ENCODE results near the gene CXCR5. TPM values are rescaled to one million over a fixed set of nuclear protein-coding genes. Genes with fewer than 3 reads are reported as not detected.
"Not testable (repeated sequence)": the region's sequence is repeated elsewhere in the genome, so short reads cannot be mapped to it uniquely, and the experiment has no call there.

CXCR5 gene, protein sequence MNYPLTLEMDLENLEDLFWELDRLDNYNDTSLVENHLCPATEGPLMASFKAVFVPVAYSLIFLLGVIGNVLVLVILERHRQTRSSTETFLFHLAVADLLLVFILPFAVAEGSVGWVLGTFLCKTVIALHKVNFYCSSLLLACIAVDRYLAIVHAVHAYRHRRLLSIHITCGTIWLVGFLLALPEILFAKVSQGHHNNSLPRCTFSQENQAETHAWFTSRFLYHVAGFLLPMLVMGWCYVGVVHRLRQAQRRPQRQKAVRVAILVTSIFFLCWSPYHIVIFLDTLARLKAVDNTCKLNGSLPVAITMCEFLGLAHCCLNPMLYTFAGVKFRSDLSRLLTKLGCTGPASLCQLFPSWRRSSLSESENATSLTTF
- not detected in 2 replicates for total RNA-seq

DNA sequence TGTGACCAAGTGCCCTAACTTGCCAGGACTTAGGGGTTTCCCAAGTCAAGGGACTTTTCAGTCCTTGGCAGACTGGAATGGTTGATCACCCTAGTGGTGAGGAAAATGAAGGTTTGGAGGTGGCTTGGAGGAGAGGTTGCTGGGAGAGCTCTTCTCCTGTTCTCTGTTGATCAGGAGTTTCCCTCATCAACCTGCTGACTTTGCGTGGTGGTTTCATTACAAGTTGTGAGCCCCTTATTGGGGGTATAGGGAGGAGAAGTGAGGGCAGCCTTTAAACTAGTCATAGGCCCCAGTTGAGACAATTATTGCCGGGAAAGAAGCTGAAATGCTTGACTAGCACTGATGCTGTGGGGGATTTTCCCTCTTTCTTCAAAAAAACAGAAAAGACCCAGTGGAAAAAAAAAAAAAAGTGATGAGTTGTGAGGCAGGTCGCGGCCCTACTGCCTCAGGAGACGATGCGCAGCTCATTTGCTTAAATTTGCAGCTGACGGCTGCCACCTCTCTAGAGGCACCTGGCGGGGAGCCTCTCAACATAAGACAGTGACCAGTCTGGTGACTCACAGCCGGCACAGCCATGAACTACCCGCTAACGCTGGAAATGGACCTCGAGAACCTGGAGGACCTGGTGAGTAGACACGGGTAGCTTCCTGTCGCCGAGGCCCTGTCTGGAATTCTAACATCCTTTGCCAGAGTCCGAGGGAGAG, at the start of gene CXCR5:
CXCR5 (plus strand) TSS at position 525 of the 704 bp plus-strand sequence; CDS start at position 575, 50 bp downstream.
- no peak for DNase-seq

DNA sequence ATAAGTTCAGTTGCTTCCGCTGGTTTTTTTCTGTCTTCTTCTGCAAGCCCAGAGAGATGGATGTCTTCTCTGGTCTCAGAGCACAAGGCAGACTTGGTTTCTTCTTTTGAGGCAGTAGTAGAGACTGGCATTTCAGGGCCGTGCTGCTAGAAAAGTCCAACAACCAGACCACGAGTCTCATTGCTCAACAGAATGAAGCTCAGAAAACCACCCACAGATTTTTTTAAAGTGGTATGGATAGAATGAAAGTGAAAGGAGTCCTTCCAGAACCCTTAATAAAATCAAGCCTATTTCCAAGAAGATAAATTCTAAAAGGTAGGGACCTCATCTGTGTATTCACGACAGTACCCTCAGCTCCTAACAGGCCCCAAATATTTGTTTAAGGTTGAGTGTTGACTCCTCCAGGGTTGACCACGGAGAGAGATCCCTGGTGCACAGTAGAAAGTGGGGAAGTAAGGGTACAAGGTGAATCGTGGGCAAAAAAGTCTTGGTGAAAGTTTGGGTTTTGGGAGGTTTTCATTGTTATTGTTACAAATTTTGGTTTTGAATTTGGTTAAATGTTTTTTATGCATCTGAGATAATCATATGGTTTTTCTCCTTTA, 49.2 kb upstream of the CXCR5 start:
- no peak for DNase-seq

DNA sequence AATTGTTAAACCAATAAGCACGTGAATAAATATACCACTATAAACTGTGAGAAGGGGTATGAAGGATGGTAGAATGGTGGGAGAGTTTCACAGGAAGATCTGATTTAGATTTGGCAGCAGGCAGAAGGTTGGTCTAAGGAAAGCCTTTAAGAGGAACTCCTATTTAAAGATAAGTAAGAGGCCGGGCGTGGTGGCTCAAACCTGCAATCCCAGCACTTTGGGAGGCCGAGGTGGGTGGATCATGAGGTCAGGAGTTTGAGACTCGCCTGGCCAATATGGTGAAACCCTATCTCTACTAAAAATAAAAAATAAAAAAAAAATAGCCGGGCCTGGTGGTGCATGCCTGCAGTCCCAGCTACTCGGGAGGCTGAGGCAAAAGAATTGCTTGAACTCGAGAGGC, 45.8 kb upstream of the CXCR5 start:
- no peak for DNase-seq

DNA sequence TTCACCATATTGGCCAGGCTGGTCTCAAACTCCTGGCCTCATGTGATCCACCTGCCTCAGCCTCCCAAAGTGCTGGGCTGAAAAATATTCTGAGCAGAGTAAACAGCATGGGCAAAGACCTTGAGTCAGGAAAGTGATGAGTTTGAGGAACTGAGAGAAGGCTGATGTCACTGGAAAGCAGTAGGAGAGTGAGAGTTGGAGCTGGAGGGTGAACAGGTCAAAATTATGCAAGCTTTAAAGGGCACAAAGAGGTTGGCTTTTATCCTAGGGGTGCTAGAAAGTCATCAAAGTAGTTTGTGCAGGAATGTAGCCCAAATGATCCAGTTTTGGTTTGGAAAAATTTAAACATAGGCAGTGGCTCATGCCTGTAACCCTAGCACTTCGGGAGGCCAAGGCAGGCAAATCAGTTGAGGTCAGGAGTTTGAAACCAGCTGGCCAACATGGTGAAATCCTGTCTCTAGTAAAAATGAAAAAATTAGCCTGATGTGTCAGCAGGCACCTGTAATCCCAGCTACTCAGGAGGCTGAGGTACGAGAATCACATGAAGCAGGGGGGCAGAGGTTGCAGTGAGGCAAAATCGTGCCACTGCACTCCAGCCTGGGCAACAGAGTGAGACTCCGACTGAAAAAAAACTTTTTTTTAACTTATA, 44.7 kb upstream of the CXCR5 start:
- DNase-seq: no peak

DNA sequence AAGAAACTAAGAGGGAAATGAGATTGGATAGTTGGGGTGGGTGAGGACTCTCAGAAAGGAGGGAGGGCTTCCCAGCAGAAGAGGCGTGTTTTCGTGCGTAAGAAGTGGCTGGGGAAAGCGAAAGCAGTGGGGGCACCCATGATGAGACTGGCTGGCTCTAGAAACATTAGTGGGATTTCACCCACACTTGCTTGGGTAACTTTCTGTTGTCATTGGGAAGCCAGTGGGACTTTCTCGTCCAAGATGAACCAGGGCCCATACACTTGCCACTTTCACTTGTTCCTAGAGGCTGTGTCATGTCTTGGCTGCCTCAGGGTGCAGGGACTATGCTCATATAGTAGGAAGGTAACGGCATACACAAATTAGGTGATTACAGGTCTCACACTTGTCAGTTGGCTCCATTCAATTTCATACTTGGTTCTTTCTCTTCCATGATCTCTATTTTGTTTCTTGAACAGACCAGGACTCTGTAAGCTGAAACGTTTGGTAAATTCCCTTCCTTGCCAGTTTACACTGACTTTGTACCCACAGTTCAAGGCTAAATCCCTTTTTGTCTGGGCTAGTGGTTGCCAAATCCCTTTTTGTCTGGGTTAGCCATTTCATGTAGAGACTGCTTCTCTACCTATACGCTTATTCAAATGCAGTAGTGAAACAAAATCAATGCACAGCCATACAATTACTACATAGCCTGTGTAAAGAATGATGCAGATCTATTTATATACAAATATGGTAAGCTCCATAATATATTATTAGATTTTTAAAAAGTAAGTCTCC, 42.0 kb upstream of the CXCR5 start:
- no peak for DNase-seq

DNA sequence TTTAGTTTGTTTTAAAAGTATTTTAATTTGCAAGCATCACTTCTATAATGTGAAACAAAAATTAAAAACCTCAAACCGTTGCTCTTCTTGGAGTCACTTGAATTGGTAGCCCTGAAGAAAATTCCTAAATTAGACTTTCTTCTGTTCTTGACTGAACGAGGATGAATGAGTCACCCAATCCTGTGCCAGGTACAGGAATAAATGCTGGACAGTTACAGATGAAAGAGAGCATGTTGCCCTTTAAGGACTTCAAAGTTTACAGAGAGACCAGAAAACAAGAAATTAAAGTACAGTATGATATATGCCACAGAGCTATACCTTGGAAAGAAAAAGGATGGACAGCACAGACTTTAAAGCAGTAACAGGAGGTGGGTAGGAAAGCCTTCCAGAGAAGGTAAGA, 41.3 kb upstream of the CXCR5 start:
- peak; percentile 10 for DNase-seq

DNA sequence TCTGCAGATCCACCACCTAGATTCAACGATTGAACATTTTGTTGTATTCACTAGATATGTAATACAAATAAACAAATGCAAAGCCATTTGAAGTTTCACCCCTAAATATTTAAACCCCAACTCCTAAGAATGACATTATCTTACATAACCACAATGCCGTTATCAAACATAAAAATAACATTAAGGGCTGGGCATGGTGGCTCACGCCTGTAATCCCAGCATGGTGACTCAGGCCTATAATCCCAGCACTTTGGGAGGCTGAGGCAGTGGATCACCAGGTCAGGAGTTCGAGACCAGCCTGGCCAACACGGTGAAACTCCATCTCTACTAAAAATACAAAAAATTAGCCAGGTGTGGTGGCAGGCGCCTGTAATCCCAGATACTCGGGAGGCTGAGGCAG, 40.8 kb upstream of the CXCR5 start:
- not testable (repeated sequence) for DNase-seq

DNA sequence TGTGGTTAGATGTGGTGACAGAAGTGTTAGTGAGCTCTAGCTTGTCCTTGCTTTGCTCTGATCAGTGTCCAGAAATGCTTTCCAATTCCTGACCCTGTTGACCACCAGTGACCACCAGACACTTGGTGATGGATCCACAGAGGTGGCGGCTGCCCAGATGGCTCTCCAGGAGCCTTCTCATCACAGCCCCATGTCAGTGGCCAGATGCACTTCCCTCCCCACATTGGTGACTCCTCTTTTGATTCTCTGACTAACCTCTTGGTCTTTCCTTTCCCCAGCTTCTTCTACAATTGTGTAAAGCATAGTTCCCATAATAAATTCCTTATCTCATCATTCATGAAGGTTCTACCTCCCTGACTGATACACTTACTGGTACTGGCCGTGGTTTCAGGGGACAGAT, 40.1 kb upstream of the CXCR5 start:
- no peak for DNase-seq

DNA sequence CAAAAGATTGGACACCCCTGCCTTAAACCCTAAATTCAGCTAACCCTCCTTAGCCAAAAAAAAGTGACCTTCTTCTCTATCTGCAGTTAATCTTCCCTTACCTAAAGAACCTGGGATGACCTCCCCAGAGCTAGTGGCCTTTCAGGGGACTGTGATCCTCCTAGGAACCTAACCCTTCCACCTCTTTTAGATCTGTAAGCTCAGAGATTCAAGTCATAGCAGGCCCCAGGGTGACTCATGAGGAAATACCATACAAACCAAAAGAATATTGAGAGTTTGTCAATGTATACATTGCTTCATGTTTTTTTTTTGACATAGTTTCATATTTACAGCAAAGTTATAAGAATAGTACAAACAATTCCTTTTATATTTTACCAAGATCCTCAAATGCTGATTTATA, 38.3 kb upstream of the CXCR5 start:
- peak; percentile 25 for DNase-seq

DNA sequence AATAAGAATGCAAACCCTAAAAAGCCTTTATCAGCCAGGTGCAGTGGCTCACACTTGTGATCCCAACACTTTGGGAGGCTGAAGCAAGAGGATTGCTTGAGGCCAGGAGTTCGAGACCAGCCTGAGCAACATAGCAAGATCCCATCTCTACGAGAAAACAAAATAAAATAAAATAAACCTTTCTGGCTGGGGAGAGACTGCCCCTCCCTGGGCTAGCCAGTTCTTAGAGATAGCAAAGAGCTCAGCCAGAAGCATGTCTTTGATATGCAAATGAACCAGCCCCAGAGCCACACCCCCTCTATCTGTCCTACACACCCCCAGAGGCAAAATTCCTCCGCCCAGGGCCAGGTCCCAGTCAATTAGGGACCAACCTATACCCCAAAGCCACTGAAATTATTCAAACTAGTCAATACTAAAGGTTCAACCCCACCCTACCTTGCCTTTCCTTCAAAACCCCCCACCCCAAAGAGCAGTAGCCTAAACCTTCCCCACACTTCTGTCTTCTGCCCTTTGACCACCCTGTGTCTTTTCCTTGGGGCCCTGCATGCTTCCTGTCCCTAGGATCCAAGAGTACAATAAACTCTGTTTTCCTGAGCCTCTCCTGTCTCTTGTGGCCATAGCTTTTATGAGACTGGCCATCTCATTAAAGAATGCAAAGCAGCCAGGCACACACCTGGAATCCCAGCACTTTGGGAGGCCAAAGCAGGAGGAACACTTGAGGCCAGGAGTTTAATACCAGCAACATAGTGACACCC, 37.3 kb upstream of the CXCR5 start:
- no peak for DNase-seq

DNA sequence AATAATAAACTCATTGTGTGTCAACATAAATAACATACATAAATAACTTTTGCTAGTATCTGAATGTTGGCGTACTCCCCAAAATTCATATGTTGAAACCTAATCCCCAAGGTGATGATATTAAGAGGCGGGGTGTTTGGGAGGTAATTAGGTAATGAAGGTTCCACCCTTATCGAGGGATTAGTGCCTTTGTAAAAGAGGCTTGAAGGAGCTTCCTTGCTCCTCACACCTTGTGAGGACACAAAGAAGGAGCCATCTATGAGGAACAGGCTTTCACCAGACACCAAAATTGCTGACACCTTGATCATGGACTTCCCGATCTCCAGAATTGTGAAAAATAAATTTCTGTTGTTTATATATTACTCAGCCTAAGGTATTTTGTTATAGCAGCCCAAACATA, 33.9 kb upstream of the CXCR5 start:
- DNase-seq: no peak

DNA sequence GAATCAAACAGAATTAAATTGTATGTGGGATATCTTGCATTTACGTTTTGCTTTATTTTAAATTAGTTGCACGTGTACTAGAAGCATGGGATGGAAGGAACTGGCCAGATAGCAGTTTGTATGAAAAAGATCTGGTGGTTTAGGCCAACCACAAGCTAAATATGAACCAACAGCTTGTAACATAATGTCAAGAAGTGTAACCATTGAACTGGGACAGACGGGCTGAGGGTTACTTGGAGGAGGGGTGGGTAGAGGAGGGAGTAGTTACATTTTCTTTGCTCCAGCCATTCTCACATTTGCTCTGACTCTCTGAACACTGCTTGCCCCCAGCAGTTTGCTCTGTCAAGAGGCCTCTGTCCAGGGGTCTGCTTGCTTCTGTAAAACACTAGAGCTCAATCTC, 31.7 kb upstream of the CXCR5 start:
- DNase-seq: no peak

DNA sequence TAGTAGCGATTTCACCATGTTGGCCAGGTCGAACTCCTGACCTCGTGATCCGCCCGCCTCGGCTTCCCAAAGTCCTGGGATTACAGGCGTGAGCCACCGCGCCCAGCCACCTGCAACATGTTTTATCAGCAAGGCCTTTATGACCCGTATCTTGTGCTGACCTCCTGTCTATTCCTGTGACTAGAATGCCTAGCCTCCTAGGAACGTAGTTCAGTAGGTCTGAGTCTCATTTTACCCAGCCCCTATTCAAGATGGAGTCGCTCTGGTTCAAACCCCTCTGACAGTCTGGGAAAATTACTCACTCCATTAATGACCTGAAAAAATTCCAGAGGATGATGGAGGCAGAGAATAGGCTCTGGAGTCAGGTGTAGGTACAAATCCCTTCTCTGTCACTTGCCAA, 30.0 kb upstream of the CXCR5 start:
- DNase-seq: no peak

DNA sequence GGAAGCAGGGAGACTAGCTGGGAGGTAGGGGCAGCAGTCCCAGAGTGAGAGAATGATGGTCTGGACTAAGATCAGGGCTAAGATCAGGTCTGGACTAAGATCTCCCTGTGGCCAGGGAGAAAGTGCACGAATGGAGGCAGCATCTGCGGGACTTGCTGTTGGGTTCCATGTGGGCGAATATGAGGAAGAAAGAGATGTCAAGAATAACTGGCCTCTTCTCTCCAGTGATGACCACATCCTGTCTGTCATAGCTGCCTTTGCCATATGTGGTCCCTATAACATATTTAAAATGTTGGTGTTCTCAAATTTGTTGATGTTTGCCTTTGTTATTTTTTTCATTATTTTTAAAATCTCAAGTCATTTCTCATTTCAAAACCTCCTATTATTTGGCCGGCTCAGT, 27.4 kb upstream of the CXCR5 start:
- no peak for DNase-seq

DNA sequence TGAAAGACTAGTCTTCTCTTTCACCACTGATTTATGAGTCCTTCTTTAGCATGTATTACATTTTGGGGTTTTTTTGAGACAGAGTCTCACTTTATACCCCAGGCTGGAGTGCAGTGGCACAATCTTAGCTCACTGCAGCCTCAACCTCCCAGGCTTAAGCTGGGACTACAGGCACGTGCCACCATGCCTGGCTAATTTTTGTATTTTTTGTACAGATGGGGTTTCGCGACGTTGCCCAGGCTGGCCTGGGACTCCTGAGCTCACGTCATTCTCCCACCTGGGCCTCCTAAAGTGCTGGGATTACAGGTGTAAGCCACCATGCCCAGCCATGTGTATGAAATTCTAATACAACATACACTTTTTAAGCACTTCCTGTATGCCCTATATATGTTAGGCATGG, 26.3 kb upstream of the CXCR5 start:
- no peak for DNase-seq

DNA sequence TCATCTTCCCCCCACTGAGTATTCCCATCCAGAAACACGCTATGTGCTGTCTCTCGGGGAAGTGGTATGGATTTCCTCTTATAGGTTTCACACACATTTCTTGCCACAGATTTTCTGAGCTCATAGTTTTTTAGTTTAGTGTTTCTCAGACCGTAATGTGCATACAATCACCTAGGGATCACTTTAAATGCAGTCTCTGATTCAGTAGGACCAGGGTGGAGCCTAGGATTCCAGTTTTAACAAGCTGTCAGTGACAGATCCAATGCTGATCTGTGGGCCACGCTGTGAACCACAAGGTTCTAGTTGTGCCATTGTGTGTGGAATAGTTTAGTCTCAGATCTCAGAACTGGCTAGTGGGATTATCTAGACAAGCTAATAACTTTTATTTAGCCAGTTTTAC, 23.7 kb upstream of the CXCR5 start:
- no peak for DNase-seq

DNA sequence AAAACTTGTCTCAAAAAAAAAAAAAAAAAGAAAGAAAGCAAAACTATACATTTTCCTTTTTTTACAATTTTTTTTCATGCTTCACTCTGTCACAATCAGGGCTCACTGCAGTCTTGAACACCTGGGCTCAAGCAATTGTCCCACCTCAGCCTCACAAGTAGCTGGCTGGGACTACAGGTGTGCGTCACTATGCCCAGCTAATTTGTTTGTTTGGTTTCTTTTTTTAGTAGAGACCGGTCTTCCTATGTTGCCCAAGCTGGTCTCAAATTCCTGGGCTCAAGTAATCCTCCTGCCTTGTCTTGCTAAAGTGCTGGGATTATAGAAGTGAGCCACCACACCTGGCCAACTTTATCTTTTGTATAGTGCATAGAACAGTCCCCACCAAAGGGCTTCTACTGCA, 15.0 kb upstream of the CXCR5 start:
- DNase-seq: no peak

DNA sequence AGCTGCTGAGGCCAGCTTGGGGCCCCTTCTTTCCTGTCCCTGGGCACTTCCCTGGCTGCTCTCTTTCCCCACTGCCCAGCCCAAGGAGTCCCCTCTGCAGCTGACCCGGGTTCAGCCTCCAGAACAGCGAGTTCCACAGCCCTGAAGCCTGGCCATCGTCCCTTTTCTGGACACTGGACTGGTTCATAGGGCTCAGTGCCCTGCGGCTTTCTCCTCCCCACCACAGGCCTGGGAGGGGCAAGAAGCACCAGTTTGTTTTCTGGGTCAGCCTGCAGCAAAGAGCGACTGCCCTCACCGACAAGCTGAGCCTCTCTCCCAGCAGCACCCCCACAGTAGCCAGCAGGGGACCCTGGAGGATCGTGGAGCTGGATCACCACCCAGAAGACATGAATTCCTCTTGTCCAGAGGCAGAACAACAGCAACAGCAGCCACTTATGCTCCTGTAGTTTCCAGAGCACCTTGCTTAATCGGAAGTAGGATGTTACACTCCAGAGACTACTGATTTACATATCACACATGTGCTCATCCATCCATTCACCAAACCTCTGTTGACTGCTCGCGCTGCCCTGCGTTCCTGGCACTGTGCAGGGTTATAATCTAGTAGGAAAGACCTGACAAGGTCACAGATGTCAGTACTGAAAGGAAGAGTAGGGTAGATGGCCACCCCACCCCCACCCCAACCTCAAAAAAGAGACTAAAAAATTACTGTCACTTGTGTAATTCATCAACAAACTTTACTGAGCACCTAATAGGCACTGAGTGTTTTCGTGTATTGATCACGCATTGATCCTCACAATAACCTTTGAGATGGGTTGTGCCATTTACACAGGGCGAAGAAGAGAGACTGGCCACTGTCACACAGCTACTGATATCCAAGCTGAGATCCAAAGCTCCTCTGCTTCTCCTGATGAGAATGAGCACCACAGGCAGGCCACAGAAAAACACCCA, 13.0 kb upstream of the CXCR5 start:
- no peak for DNase-seq

DNA sequence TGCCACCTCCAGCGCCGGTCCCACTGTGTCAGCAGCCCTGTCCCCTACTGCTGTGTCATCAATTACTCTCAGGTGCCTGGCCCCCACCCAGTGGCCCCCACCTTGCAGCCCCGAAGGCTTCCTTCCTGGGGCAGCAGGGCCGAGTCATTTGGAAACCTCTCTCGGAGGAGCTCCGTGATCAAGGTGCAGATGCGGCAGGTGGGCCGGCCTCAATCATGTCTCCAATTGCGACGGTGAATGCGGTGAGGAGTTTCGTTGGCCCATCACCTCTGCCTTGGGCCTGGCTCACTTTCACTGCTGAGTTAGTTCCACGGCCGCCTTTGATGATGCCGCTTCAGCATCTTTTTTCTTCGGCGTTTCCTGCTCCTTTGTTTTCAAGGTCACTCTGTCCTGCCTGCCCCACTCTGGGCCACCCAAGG, 11.3 kb upstream of the CXCR5 start:
- no peak for DNase-seq

DNA sequence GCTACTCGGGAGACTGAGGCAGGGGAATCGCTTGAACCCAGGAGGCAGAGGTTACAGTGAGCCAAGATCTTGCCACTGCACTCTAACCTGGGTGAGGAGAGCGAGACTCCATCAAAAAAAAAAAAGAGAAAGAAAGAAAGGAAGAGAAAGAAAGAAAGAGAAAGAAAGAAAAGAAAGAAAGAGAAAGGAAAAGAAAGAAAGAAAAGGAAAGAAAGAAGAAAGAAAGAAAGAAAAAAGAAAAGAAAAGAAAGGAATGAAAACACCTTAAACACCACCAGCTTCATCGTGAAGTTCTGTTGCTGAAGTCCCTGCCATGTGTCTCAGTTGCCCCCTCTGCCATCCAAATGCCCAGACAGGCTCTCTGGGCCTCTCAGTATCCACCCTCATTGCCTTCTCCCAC, 9.9 kb upstream of the CXCR5 start:
- DNase-seq: no peak

DNA sequence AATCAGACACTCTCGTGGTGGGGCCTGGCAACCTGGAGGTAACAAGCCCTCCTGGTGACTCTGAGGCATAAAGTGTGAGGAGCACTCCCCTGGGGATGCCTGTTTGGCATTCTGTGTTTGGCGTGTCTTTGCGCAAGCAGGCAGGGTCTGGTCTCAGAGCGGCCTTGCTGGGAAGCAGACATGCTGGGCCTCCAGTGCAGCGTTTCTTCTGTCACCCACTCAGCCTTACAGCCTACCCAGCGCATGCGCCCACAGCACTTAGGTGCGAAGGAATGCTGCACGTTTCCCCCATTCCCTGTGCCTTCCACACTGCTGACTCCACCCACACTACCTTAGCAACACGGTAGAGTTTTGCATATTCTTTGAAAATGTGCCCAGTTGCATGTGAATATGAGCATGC, 7.4 kb upstream of the CXCR5 start:
- no peak for DNase-seq
